Measurements from ENCODE around the gene NAE1. TPM values are rescaled to one million over a fixed set of nuclear protein-coding genes. Genes with fewer than 3 reads are reported as not detected.

The NAE1 gene
- total RNA-seq, 4 donors from 2014 or later: 29.1 to 57.0 (median 34.8) TPM

GRCh38 chr16:66832190-66832589 is 1.4 kb upstream of the NAE1 start:
- in situ Hi-C loops (cut with MboI; ENCODE audit: low sequenced_read_pairs in 4 of 4): loop anchor here in 2 of 4 donors (5.0 kb wide), 2 partner anchors 35 to 40 kb away; no protein-coding TSS in a partner anchor
- Histone ChIP-seq H3K36me3 (peaks cover 0 to 10% of the 10 kb centered on the region in 2 donors), H3K4me3 (no peak overlapping the region), H3K27me3 (no peaks in the 10 kb centered on the region), H3K9me3 (no peaks in the 10 kb centered on the region), H3K4me1 (peaks cover 9 to 11% of the 10 kb centered on the region in 2 donors), H3K27ac (no peak overlapping the region)
- intact Hi-C loops (cut with DNase I; ENCODE audit: low total_unique reads): loop anchor here (5.0 kb wide), 1 partner anchor 90 kb away; no protein-coding TSS in a partner anchor
- no peak for TF ChIP-seq CTCF (IDR thresholded peaks at IDR 0.05 in 4 of 5, conservative IDR thresholded peaks at IDR 0.05 in 1 of 5)
- no peak for TF ChIP-seq POLR2A (IDR thresholded peaks at IDR 0.05)
- ATAC-seq: no peak
- DNase-seq: no peak

- H3K4me1 ChIP-seq: peaks cover 0 to under 1% of the 10 kb centered on the region in 2 donors
- peaks cover 0 to 52% of the 10 kb centered on the region in 2 donors for H3K36me3 ChIP-seq
- no peak overlapping the region for H3K27ac ChIP-seq
- no peaks in the 10 kb centered on the region for H3K27me3 ChIP-seq
- no peaks in the 10 kb centered on the region for H3K9me3 ChIP-seq
- H3K4me3 ChIP-seq: no peak overlapping the region
- TF ChIP-seq POLR2A (IDR thresholded peaks at IDR 0.05): no peak
- TF ChIP-seq CTCF (IDR thresholded peaks at IDR 0.05 in 4 of 5, conservative IDR thresholded peaks at IDR 0.05 in 1 of 5): no peak
- no peak for ATAC-seq
- no peak for DNase-seq
- intact Hi-C loops (cut with DNase I; ENCODE audit: low total_unique reads) (no loop called here), in situ Hi-C loops (cut with MboI; ENCODE audit: low sequenced_read_pairs in 4 of 4) (no loop called here)
Observed at GRCh38 chr16:66824006-66824405, 6.8 kb downstream of the NAE1 start.

GRCh38 chr16:66814734-66815133 is 16.0 kb downstream of the NAE1 start:
- TF ChIP-seq POLR2A (IDR thresholded peaks at IDR 0.05): no peak
- TF ChIP-seq CTCF (IDR thresholded peaks at IDR 0.05 in 4 of 5, conservative IDR thresholded peaks at IDR 0.05 in 1 of 5): no peak
- peaks cover 2 to 87% of the 10 kb centered on the region in 2 donors for H3K36me3 ChIP-seq
- in situ Hi-C loops (cut with MboI; ENCODE audit: low sequenced_read_pairs in 4 of 4): no loop called here
- H3K9me3 ChIP-seq: no peaks in the 10 kb centered on the region
- H3K4me1 ChIP-seq: no peaks in the 10 kb centered on the region
- H3K27ac ChIP-seq: no peak overlapping the region
- no peak overlapping the region for H3K4me3 ChIP-seq
- ATAC-seq (no peak), DNase-seq (no peak)
- intact Hi-C loops (cut with DNase I; ENCODE audit: low total_unique reads): no loop called here
- no peaks in the 10 kb centered on the region for H3K27me3 ChIP-seq

GRCh38 chr16:66811043-66811442 is 19.7 kb downstream of the NAE1 start:
- Histone ChIP-seq H3K9me3 (no peaks in the 10 kb centered on the region), H3K27ac (no peak overlapping the region), H3K36me3 (peaks cover 0 to 81% of the 10 kb centered on the region in 2 donors), H3K4me1 (no peaks in the 10 kb centered on the region), H3K27me3 (no peaks in the 10 kb centered on the region), H3K4me3 (no peak overlapping the region)
- intact Hi-C loops (cut with DNase I; ENCODE audit: low total_unique reads) (no loop called here), in situ Hi-C loops (cut with MboI; ENCODE audit: low sequenced_read_pairs in 4 of 4) (no loop called here)
- ATAC-seq: no peak
- TF ChIP-seq POLR2A (IDR thresholded peaks at IDR 0.05) (no peak), CTCF (IDR thresholded peaks at IDR 0.05 in 4 of 5, conservative IDR thresholded peaks at IDR 0.05 in 1 of 5) (no peak)
- DNase-seq: no peak

- Histone ChIP-seq H3K4me3 (no peak overlapping the region), H3K4me1 (no peaks in the 10 kb centered on the region), H3K9me3 (no peaks in the 10 kb centered on the region), H3K27me3 (no peaks in the 10 kb centered on the region), H3K27ac (no peak overlapping the region), H3K36me3 (peaks cover 0 to 79% of the 10 kb centered on the region in 2 donors)
- DNase-seq (no peak), ATAC-seq (no peak)
- TF ChIP-seq POLR2A (IDR thresholded peaks at IDR 0.05) (no peak), CTCF (IDR thresholded peaks at IDR 0.05 in 4 of 5, conservative IDR thresholded peaks at IDR 0.05 in 1 of 5) (no peak)
- in situ Hi-C loops (cut with MboI; ENCODE audit: low sequenced_read_pairs in 4 of 4) (no loop called here), intact Hi-C loops (cut with DNase I; ENCODE audit: low total_unique reads) (no loop called here)
Observed at GRCh38 chr16:66810391-66810790, 20.4 kb downstream of the NAE1 start.

Data from gastrocnemius medialis (tissue), 4 donors.